Measurements from ENCODE around the gene RALGAPA2.

Gene RALGAPA2

GRCh38 chr20:20734475-20734948, 22.1 kb upstream of the RALGAPA2 start:
- no peak for TF ChIP-seq CTCF (IDR thresholded peaks at IDR 0.05)

- TF ChIP-seq CTCF (IDR thresholded peaks at IDR 0.05), result no peak
Observed at GRCh38 chr20:20733943-20734342, 21.5 kb upstream of the RALGAPA2 start.

- no peak for TF ChIP-seq CTCF (IDR thresholded peaks at IDR 0.05)
Observed at GRCh38 chr20:20732641-20733040, 20.2 kb upstream of the RALGAPA2 start.

- no peak for TF ChIP-seq CTCF (IDR thresholded peaks at IDR 0.05)
Observed at GRCh38 chr20:20731945-20732296, 19.5 kb upstream of the RALGAPA2 start.

- TF ChIP-seq CTCF (IDR thresholded peaks at IDR 0.05), result no peak
Observed at GRCh38 chr20:20731000-20731944, 18.8 kb upstream of the RALGAPA2 start.

GRCh38 chr20:20729563-20729962, 17.1 kb upstream of the RALGAPA2 start:
- no peak for TF ChIP-seq CTCF (IDR thresholded peaks at IDR 0.05)

- no peak for TF ChIP-seq CTCF (IDR thresholded peaks at IDR 0.05)
Observed at GRCh38 chr20:20721489-20721888, 9.0 kb upstream of the RALGAPA2 start.

All from LNCAP (cell line).